ENCODE measurements around the gene ATP6V0A4.

DNA sequence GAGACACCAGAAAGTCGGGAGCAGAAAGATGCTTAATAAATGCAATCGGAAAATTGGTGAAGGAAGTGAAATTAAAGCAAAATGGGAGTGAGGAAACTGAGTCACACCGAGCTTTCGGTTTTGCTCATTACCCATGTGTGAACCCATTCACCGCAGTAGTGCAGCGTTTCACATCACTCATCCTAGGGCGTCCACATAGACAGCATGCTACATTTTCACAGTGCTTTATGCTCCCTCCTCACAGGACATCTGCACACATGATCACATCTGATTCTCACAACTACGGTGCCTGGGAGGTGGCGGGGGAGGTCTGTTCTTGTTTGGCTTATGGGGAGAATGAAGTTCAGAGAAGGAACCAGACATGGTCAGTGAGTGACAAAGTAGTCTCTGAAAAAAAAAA, 36.6 kb upstream of the ATP6V0A4 start:
- TF ChIP-seq, protein P1, sequence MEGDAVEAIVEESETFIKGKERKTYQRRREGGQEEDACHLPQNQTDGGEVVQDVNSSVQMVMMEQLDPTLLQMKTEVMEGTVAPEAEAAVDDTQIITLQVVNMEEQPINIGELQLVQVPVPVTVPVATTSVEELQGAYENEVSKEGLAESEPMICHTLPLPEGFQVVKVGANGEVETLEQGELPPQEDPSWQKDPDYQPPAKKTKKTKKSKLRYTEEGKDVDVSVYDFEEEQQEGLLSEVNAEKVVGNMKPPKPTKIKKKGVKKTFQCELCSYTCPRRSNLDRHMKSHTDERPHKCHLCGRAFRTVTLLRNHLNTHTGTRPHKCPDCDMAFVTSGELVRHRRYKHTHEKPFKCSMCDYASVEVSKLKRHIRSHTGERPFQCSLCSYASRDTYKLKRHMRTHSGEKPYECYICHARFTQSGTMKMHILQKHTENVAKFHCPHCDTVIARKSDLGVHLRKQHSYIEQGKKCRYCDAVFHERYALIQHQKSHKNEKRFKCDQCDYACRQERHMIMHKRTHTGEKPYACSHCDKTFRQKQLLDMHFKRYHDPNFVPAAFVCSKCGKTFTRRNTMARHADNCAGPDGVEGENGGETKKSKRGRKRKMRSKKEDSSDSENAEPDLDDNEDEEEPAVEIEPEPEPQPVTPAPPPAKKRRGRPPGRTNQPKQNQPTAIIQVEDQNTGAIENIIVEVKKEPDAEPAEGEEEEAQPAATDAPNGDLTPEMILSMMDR (IDR thresholded peaks at IDR 0.05; ENCODE audit: low read length) = no peak
- TF ChIP-seq EZH2 (optimal IDR thresholded peaks at IDR 0.05; ENCODE audit: low read depth, low read length) = no peak
